HEK293T (cell line): Measurements from ENCODE around the gene CYCS.

Experiments
- FOXK2 ChIP-seq: fragments of 450-650 bp; IDR thresholded peaks from 2 replicates; pipeline ENCODE4 v1.6.1; 2016; ENCODE audit warnings: mild to moderate bottlenecking
- FOXM1 ChIP-seq: fragments of 450-650 bp; IDR thresholded peaks from 2 replicates; pipeline ENCODE4 v1.6.1; 2017; ENCODE audit warnings: mild to moderate bottlenecking, borderline replicate concordance
- HDGF ChIP-seq: fragments of 450-650 bp; IDR thresholded peaks from 2 replicates; pipeline ENCODE4 v1.6.1; 2017; ENCODE audit warnings: antibody characterized with exemption, borderline replicate concordance
- LEF1 ChIP-seq: fragments of 450-650 bp; IDR thresholded peaks from 2 replicates; pipeline ENCODE4 v1.6.1; 2017; ENCODE audit warnings: mild to moderate bottlenecking, borderline replicate concordance
- NFRKB ChIP-seq: fragments of 450-650 bp; IDR thresholded peaks from 2 replicates; pipeline ENCODE4 v1.6.1; 2016; ENCODE audit warnings: mild to moderate bottlenecking, moderate library complexity
- PKNOX1 ChIP-seq: fragments of 450-650 bp; IDR thresholded peaks from 2 replicates; pipeline ENCODE4 v1.6.1; 2016
- SP1 ChIP-seq: fragments of 450-650 bp; IDR thresholded peaks from 2 replicates; pipeline ENCODE4 v1.6.1; 2017

DNA sequence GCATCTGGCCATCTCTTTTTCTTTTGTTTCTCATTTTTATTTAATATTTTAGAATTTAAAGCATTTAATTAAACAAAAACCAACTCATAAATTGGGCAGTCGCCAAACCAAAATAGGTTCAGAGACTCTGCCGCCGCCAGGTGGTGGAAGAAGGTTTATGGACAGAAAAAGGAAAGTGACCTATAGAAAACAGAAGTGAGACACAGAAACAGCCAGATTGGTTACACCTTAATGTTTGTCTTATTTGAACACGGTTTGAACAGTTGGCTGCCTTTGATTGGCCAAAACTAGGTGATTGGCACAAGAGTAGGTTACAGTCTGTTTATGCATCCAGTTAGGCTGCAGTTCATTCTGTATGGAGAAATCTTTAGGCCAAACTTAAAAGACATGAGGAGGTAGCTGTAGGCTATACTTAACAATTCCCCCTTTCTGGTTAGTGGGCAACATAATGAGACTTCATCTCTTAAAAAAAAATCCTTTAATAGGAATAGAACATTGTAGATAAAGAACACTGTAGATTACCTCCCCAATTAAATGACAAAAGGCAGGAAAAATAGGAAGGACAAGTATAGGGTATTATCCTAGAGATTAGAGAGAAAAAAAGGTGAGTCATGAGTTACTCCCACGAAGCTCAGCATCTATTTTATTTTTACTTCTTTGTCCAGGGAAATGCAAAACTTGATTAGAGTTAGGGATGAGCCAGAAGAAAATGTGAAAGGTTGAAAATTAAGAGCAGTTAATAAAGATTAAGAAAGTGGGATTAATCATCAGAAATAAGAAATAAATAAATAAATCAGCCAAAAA, 23.9 kb upstream of the CYCS start:
- TF ChIP-seq SP1 (no peak), FOXM1 (no peak), FOXK2 (no peak), NFRKB (no peak), LEF1 (no peak), PKNOX1 (peak; percentile 27; the same call in 1 of the 2 replicates), HDGF (no peak)
